ENCODE results near the gene TTC12. TPM values are rescaled to one million over a fixed set of nuclear protein-coding genes. Genes with fewer than 3 reads are reported as not detected.

Gene TTC12
- total RNA-seq, 1 donor from 2014 or later: 11.0 TPM

DNA sequence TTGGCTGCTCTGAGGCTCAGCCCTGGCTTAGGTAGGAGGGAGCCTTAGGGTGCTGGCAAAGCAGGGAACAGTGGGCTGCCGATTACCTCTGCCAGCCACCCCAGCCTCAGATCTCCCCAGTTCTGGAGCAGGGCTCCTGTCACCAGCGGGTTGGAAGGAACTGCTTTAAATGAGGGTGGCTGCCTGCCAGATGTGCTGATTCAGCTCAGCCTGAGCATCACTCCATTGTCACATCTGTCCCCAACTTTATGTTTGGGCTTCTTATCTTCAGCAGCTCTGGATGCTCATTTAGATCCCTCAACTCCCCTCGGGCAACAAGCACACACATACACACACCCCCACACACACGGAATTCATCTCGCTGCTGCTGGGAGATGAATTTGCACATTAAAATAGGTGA is 56.3 kb downstream of the TTC12 start:
- intact Hi-C loops (cut with micrococcal nuclease): no loop called here

- intact Hi-C loops (cut with micrococcal nuclease): no loop called here
Observed at GRCh38 chr11:113372309-113372708, 57.9 kb downstream of the TTC12 start.

GRCh38 chr11:113373306-113373705 is 58.9 kb downstream of the TTC12 start:
- intact Hi-C loops (cut with micrococcal nuclease): no loop called here

GRCh38 chr11:113373981-113374560 is 59.7 kb downstream of the TTC12 start:
- intact Hi-C loops (cut with micrococcal nuclease): no loop called here

GRCh38 chr11:113375402-113375801 is 61.0 kb downstream of the TTC12 start:
- intact Hi-C loops (cut with micrococcal nuclease): no loop called here

DNA sequence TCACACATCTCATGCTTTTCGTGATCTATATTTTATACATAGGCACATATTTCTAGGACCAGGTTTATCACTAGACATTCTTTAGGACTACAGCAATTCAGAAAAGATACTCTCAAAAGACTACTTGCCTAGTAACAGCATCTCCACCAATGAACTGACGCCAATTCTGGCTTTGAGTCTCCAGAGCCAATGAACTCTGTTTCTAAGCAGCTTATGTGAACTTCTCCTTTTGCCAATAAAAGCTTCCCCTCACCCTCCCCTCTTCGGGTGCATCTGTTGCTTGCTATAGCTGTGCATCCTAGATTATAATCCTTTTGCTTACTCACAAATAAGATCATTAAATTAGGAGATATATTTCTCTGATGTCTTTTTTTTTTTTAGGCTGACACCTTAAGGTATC is 61.8 kb downstream of the TTC12 start:
- intact Hi-C loops (cut with micrococcal nuclease): no loop called here

DNA sequence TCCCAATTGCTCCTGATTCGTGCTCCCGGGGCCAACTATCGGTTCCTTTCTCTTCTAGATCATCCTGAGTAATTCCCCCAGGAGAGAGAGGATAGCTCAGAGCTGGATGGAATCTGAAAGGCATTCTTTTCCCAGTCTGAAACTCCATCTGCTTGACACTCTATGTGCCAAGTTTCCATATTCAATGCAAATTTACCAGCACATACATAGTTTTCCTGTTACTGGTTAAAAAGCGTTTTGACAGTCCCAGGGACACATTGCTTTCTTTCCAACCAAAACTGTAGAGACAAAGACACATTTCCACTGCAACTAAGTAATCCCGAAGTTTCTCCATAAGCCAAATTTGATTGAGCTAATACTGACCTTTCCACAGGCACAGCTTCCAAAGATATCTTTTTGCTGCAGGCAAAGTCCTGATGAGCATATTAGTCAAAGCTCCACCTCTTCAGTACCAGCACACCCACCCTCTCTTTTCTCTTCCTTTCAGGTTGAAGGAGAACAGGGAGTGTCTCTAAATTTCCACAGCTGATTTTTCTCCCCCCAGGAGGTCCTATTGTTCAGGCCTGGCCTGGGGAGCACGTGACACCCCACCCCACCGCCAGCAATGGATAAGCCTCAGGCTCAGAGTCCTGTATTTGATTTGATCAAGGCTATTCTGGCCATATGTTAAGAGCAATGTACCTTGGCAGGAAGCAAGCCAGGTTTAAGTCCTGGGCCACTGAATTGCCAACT is 63.5 kb downstream of the TTC12 start:
- intact Hi-C loops (cut with micrococcal nuclease): no loop called here

GRCh38 chr11:113378692-113379091 is 64.3 kb downstream of the TTC12 start:
- intact Hi-C loops (cut with micrococcal nuclease): no loop called here

GRCh38 chr11:113382121-113382520 is 67.7 kb downstream of the TTC12 start:
- intact Hi-C loops (cut with micrococcal nuclease): no loop called here

- intact Hi-C loops (cut with micrococcal nuclease): no loop called here
Observed at GRCh38 chr11:113384551-113384950, 70.2 kb downstream of the TTC12 start.

GRCh38 chr11:113385749-113386148 is 71.4 kb downstream of the TTC12 start:
- intact Hi-C loops (cut with micrococcal nuclease): no loop called here

GRCh38 chr11:113386866-113387265 is 72.5 kb downstream of the TTC12 start:
- intact Hi-C loops (cut with micrococcal nuclease): no loop called here

DNA sequence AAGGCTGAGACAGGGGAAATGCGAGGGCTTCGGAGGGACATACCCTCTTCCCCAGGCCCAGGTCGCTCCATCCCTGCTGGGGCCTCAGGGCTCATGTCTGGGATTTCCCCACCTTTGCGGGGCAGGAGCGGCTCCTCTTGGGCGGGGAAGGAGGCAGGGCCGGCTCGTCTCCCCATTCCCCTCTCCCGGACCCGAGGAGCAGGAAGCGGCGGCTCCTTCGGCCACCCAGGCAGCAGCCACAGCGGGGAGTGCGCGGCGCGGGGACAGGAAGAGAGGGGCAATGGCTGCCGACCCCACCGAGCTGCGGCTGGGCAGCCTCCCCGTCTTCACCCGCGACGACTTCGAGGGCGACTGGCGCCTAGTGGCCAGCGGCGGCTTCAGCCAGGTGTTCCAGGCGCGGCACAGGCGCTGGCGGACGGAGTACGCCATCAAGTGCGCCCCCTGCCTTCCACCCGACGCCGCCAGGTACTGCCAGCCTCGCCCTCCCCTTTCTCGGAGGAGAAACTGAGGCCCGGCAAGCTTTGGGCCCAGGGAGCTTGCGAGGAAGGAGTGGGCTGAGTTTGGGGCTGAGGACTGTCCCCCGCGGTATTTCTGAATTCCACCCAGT is 73.3 kb downstream of the TTC12 start, which contains the start of gene ANKK1:
ANKK1 (plus strand) TSS at position 175 of the 607 bp plus-strand sequence; CDS start at position 281, 106 bp downstream.
- intact Hi-C loops (cut with micrococcal nuclease): no loop called here

- intact Hi-C loops (cut with micrococcal nuclease): no loop called here
Observed at GRCh38 chr11:113389272-113389671, 74.9 kb downstream of the TTC12 start.

DNA sequence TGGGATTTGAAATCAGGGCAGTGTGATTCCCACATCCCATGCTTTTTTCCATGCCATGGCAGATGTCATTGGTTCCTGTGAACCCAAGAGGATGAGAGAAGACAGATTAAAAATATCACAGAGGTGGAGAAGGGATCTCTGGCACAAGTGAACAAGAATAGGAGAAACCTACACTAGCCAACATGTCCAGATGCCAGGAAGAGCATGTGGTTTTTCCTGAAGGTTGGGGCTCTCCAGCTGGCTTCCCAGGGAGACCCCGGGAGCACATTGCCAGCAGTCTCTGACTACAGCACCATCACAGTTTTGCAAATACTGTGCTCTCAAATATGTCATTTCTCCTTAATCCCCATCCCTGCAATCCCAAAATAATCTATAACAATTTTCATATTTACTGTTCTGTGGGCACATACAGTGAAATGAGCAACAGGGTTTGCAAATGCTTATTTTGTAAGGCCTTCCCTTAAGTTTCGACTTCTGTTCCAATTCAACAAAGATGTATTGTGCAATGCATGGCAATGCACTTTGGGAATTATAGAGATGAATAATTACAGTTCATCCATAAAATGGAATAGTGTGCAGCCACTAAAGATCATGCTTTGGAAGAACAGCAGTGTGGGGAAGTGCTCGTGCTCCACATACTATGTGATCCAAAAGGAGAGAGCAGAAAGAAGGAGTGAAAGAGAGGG is 78.0 kb downstream of the TTC12 start:
- intact Hi-C loops (cut with micrococcal nuclease): no loop called here

DNA sequence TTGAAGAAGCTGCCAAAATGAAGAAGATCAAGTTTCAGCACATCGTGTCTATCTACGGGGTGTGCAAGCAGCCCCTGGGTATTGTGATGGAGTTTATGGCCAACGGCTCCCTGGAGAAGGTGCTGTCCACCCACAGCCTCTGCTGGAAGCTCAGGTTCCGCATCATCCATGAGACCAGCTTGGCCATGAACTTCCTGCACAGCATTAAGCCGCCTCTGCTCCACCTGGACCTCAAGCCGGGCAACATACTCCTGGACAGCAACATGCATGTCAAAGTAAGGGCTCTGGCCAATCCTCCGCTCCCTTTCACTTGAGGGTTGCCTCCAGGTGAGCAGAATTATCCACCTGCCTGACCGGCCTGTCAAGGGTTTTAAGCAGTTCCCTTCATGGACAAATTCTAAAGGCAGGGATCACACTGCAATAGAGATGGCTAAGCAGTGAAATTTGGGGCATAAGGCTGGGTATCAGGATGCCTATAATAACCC is 79.2 kb downstream of the TTC12 start:
- intact Hi-C loops (cut with micrococcal nuclease): no loop called here

DNA sequence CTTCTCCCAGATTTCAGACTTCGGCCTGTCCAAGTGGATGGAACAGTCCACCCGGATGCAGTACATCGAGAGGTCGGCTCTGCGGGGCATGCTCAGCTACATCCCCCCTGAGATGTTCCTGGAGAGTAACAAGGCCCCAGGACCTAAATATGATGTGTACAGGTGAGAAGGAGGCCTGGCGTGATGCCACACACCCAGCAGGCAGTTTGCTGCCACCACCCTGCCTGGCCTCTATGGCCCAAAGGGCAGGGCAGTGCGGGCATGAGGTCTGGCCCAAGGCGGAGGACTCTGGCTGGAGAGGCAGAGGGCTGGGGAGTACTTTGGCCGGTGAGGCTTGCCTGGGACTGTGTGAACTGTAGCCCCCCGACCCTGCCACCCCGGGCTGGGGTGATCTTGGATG is 80.5 kb downstream of the TTC12 start:
- intact Hi-C loops (cut with micrococcal nuclease): no loop called here

- intact Hi-C loops (cut with micrococcal nuclease): no loop called here
Observed at GRCh38 chr11:113395782-113396336, 81.5 kb downstream of the TTC12 start.

- intact Hi-C loops (cut with micrococcal nuclease): no loop called here
Observed at GRCh38 chr11:113396690-113397089, 82.3 kb downstream of the TTC12 start.

- intact Hi-C loops (cut with micrococcal nuclease): no loop called here
Observed at GRCh38 chr11:113397212-113397611, 82.8 kb downstream of the TTC12 start.

- intact Hi-C loops (cut with micrococcal nuclease): no loop called here
Observed at GRCh38 chr11:113397821-113398220, 83.4 kb downstream of the TTC12 start.

All from T-helper 1 cell treated with Interleukin-12 subunit alpha and Interleukin-12 subunit beta and Interleukin-4 antibody, amounts not matched to agents 30 ng/mL and 1 ng/mL, for 36 hours (primary cell).